Left lung (tissue), 10 donors: ENCODE data around the gene EXOC4. TPM values are rescaled to one million over a fixed set of nuclear protein-coding genes. Genes with fewer than 3 reads are reported as not detected.

ENCODE experiments used
- ATAC-seq: fragments of 200-7000 bp; cut with Tn5 transposase; one replicate; pipeline ENCODE4 v1.9.1; 2020; ENCODE audit warnings: moderate library complexity
- DNase-seq, 4 donors: peaks; one replicate each; pipeline ENCODE4 v3.0.0-alpha.2; 2013 to 2020
- H3K27ac ChIP-seq, 2 donors: fragments of 200-600 bp; sonication (generic) in 1 of 2; one replicate each; pipeline versions ENCODE4 v1.5.0 to v1.8.0; 2020 to 2021
- H3K27me3 ChIP-seq, 2 donors: fragments of 200-600 bp; sonication (generic) in 1 of 2; one replicate each; pipeline versions ENCODE4 v1.5.0 to v1.8.0; 2020 to 2021
- H3K36me3 ChIP-seq, 2 donors: fragments of 200-600 bp; sonication (generic) in 1 of 2; one replicate each; pipeline versions ENCODE4 v1.5.0 to v1.8.0; 2020 to 2021
- H3K4me1 ChIP-seq, 2 donors: fragments of 200-600 bp; one replicate each; pipeline ENCODE4 v1.8.0; 2021
- H3K4me3 ChIP-seq, 2 donors: fragments of 200-600 bp; sonication (generic) in 1 of 2; one replicate each; pipeline versions ENCODE4 v1.5.0 to v1.8.0; 2020 to 2021; ENCODE audit warnings: mild to moderate bottlenecking in 1 of 2
- H3K9me3 ChIP-seq, 2 donors: fragments of 200-600 bp; sonication (generic) in 1 of 2; one replicate each; pipeline versions ENCODE4 v1.5.0 to v1.8.0; 2020 to 2021
- intact Hi-C, 2 donors: fragments of 100-400 bp; cut with DNase I; formaldehyde crosslinking; loops; one replicate each; pipeline versions ENCODE4 v1.11.2 to v1.14.2; 2022
- polyA plus RNA-seq, 6 donors: library from polyadenylated mRNA; unstranded; fragments of 120-200 nt; gene quantifications; one replicate each; pipeline ENCODE4 v1.2.1, GENCODE V29; 2013; ENCODE audit not compliant: insufficient read length in 6 of 6
- total RNA-seq, 2 donors: library from RNA; stranded (reverse); fragmentation: NEBNext Ultra II Directional; extraction: Animal tissue kit (Norgen Biotek cat#: 25700); gene quantifications; one replicate each; pipeline ENCODE4 v1.2.1, GENCODE V29; 2021
- TF ChIP-seq, protein P1 (sequence below), 2 donors: fragments of 200-600 bp; sonication (generic) in 1 of 2; IDR thresholded peaks; one replicate each; pipeline versions ENCODE4 v1.5.0 to v1.8.0; 2021; ENCODE audit warnings: antibody characterized with exemption in 2 of 2
- donor health status: DM: no; HTN: yes; CAD: no.
- donor health status: DM: no; HTN: no; CAD: no.

The EXOC4 gene
- total and polyA plus RNA-seq, 8 donors, result 52.5 to 79.4 (median 65.9) TPM

- H3K9me3 ChIP-seq, result no peaks in the 10 kb centered on the region
- no peaks in the 10 kb centered on the region for H3K4me1 ChIP-seq
- no peak for ATAC-seq
- TF ChIP-seq, protein P1, sequence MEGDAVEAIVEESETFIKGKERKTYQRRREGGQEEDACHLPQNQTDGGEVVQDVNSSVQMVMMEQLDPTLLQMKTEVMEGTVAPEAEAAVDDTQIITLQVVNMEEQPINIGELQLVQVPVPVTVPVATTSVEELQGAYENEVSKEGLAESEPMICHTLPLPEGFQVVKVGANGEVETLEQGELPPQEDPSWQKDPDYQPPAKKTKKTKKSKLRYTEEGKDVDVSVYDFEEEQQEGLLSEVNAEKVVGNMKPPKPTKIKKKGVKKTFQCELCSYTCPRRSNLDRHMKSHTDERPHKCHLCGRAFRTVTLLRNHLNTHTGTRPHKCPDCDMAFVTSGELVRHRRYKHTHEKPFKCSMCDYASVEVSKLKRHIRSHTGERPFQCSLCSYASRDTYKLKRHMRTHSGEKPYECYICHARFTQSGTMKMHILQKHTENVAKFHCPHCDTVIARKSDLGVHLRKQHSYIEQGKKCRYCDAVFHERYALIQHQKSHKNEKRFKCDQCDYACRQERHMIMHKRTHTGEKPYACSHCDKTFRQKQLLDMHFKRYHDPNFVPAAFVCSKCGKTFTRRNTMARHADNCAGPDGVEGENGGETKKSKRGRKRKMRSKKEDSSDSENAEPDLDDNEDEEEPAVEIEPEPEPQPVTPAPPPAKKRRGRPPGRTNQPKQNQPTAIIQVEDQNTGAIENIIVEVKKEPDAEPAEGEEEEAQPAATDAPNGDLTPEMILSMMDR (IDR thresholded peaks at IDR 0.05), result no peak
- H3K27me3 ChIP-seq, result no peaks in the 10 kb centered on the region
- no peaks in the 10 kb centered on the region for H3K36me3 ChIP-seq
- no peak overlapping the region for H3K4me3 ChIP-seq
- no peak for DNase-seq
- H3K27ac ChIP-seq, result no peak overlapping the region
- intact Hi-C loops, result no loop called here
Observed at GRCh38 chr7:133389727-133390126, 136.8 kb downstream of the EXOC4 start.

DNA sequence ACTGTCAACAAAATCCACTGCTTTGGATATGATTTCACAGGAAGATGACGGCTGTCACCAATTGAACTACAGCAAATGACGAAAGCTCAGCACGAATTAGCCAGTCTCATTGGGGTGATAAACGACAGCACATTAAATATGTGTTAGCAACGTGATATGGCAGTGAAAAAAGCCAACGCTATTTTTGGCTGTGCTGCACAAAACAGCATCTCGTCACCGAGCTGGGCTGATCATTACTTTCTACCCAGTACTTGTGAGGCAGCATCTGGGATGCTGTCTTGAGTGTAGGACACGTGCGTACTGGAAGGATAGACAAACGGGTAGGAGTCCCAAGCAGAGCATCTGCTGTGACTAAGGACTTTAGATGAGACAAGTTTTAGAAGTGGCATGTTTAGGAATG lies 138.3 kb downstream of the EXOC4 start:
- Histone ChIP-seq H3K27ac (no peak overlapping the region), H3K9me3 (no peaks in the 10 kb centered on the region), H3K27me3 (no peaks in the 10 kb centered on the region), H3K36me3 (no peaks in the 10 kb centered on the region), H3K4me1 (no peaks in the 10 kb centered on the region), H3K4me3 (no peak overlapping the region)
- intact Hi-C loops, result no loop called here
- DNase-seq (no peak), ATAC-seq (no peak)
- TF ChIP-seq, protein P1 (IDR thresholded peaks at IDR 0.05), result no peak

- Histone ChIP-seq H3K27ac (no peak overlapping the region), H3K9me3 (no peaks in the 10 kb centered on the region), H3K36me3 (no peaks in the 10 kb centered on the region), H3K4me3 (no peak overlapping the region), H3K27me3 (no peaks in the 10 kb centered on the region), H3K4me1 (peaks cover 0 to 6% of the 10 kb centered on the region in 2 donors)
- ATAC-seq (no peak), DNase-seq (no peak)
- TF ChIP-seq, protein P1 (IDR thresholded peaks at IDR 0.05), result no peak
- intact Hi-C loops, result no loop called here
Observed at GRCh38 chr7:133394369-133394768, 141.5 kb downstream of the EXOC4 start.

- peaks cover 0 to 6% of the 10 kb centered on the region in 2 donors for H3K4me1 ChIP-seq
- TF ChIP-seq, protein P1 (IDR thresholded peaks at IDR 0.05), result no peak
- no peaks in the 10 kb centered on the region for H3K27me3 ChIP-seq
- H3K27ac ChIP-seq, result no peak overlapping the region
- ATAC-seq, result no peak
- H3K4me3 ChIP-seq, result no peak overlapping the region
- DNase-seq, result no peak
- H3K9me3 ChIP-seq, result no peaks in the 10 kb centered on the region
- no peaks in the 10 kb centered on the region for H3K36me3 ChIP-seq
- intact Hi-C loops, result no loop called here
Observed at GRCh38 chr7:133395551-133395950, 142.7 kb downstream of the EXOC4 start.

DNA sequence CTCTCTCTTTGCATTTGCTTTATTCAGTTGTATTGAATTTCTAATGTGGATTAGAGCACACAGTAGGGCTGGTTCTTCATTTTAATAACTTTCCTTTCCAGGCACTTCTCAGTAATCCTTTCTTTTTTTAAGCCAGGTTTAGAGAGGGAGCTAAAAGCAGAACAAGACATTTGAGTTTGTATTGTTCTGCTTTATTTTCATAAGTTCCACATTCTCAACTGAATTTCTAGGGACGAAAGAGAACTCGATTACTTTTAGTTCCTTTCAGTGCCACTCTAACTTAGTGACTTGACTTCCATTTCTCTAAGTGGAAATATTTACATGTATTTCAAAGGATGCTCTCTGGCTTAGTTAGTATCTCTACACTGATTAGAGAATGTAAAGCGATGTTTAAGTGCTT lies 145.6 kb downstream of the EXOC4 start:
- intact Hi-C loops, result no loop called here
- no peak for DNase-seq
- H3K9me3 ChIP-seq, result no peaks in the 10 kb centered on the region
- TF ChIP-seq, protein P1 (IDR thresholded peaks at IDR 0.05), result no peak
- H3K27ac ChIP-seq, result no peak overlapping the region
- H3K4me3 ChIP-seq, result no peak overlapping the region
- ATAC-seq, result no peak
- H3K36me3 ChIP-seq, result no peaks in the 10 kb centered on the region
- peaks cover 6 to 7% of the 10 kb centered on the region in 2 donors for H3K4me1 ChIP-seq
- no peaks in the 10 kb centered on the region for H3K27me3 ChIP-seq
